Glutamatergic neuron (in vitro differentiated cells): ENCODE measurements around the gene ZDHHC8. TPM values are rescaled to one million over a fixed set of nuclear protein-coding genes. Genes with fewer than 3 reads are reported as not detected.
A peak's percentile ranks its signal among the peaks of the same experiment; 100 is the strongest.

ENCODE experiments used
- DNase-seq: peaks from one replicate; pipeline ENCODE4 v3.0.0; 2022
- H3K27ac Mint-ChIP-seq: one replicate; pipeline ENCODE4 v1.8.0; 2020; ENCODE audit warnings: mild to moderate bottlenecking, mixed read lengths, inconsistent platforms; ENCODE audit not compliant: unreplicated experiment
- H3K27me3 Mint-ChIP-seq: one replicate; pipeline ENCODE4 v1.8.0; 2020; ENCODE audit warnings: mild to moderate bottlenecking, moderate library complexity, mixed read lengths, inconsistent platforms; ENCODE audit not compliant: unreplicated experiment
- H3K36me3 Mint-ChIP-seq: one replicate; pipeline ENCODE4 v1.8.0; 2020; ENCODE audit warnings: mild to moderate bottlenecking, mixed read lengths, inconsistent platforms; ENCODE audit not compliant: unreplicated experiment
- H3K4me1 Mint-ChIP-seq: one replicate; pipeline ENCODE4 v1.8.0; 2020; ENCODE audit warnings: mild to moderate bottlenecking, low read depth, mixed read lengths, inconsistent platforms; ENCODE audit not compliant: unreplicated experiment
- H3K4me3 Mint-ChIP-seq: one replicate; pipeline ENCODE4 v1.8.0; 2020; ENCODE audit warnings: mild to moderate bottlenecking, mixed read lengths, inconsistent platforms; ENCODE audit not compliant: unreplicated experiment
- H3K9me3 Mint-ChIP-seq: one replicate; pipeline ENCODE4 v1.8.0; 2020; ENCODE audit warnings: mild to moderate bottlenecking, moderate library complexity, mixed read lengths, inconsistent platforms; ENCODE audit not compliant: unreplicated experiment
- CTCF ChIP-seq: fragments of 200-600 bp; sonication (generic); IDR thresholded peaks from one replicate; pipeline ENCODE4 v1.5.0; 2021; ENCODE audit not compliant: partially characterized antibody, unreplicated experiment
- total RNA-seq: library from RNA; stranded (reverse); fragmentation: NEBNext Ultra II Directional; extraction: Animal tissue kit (Norgen Biotek cat#: 25700); gene quantifications from one replicate; pipeline ENCODE4 v1.2.1, GENCODE V29; 2021; ENCODE audit not compliant: unreplicated experiment

ZDHHC8 gene
- total RNA-seq, 1 donor from 2014 or later, result 119 TPM

- no peaks in the 10 kb centered on the region for H3K36me3 Mint-ChIP-seq
- H3K27me3 Mint-ChIP-seq, result peaks cover 12% of the 10 kb centered on the region
- H3K4me1 Mint-ChIP-seq, result peaks cover 4% of the 10 kb centered on the region
- H3K4me3 Mint-ChIP-seq, result peak overlapping the region; percentile 91
- peak; percentile 34 for DNase-seq
- peaks cover 5% of the 10 kb centered on the region for H3K9me3 Mint-ChIP-seq
- no peak for TF ChIP-seq CTCF
- H3K27ac Mint-ChIP-seq, result peak overlapping the region; percentile 81
Measured at GRCh38 chr22:20117633-20118299, 13.8 kb upstream of the ZDHHC8 start.

- Mint-ChIP-seq H3K27ac (peak overlapping the region; percentile 81), H3K4me3 (peak overlapping the region; percentile 91), H3K36me3 (no peaks in the 10 kb centered on the region), H3K9me3 (peaks cover 5% of the 10 kb centered on the region), H3K27me3 (peaks cover 12% of the 10 kb centered on the region), H3K4me1 (peaks cover 4% of the 10 kb centered on the region)
- TF ChIP-seq CTCF, result no peak
- DNase-seq, result peak; percentile 10
Measured at GRCh38 chr22:20118300-20119020, 13.1 kb upstream of the ZDHHC8 start.

- no peaks in the 10 kb centered on the region for H3K36me3 Mint-ChIP-seq
- peaks cover 6% of the 10 kb centered on the region for H3K4me1 Mint-ChIP-seq
Measured at GRCh38 chr22:20121856-20122415, 9.7 kb upstream of the ZDHHC8 start.

DNA sequence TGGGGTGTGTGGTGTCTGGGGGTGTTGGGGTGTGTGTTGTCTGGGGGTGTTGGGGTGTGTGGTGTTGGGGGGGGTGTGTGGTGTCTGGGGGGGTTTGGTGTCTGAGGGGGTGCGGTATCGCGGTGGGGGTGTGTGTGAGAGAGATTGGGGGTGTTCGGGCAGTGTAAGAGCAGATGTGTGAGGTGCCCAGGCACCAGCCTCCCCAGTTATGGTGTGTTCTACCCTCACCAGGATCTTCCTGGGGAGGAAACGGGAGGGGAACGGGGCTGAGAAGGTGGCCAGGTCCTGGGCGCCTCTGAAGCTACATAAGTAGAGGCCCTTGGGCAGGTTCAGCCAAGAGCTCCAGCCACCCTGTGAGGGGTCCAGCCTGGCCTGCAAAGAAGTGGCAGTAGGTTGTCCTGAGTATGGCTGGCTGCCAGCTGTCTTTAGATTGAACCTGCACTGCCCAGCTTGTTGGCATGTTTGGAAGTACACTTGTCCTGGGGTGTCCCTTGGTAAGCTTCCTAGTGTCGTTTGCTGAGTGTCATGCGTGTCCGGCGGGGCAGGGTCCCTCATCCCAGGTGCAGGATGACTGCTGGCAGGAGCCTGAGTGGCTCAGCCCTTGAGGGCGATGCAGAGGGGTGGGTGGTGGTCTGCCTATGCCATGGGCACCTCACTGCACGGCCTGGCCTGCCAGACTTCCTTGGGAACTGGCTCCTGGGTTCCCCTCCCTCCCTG, 8.1 kb upstream of the ZDHHC8 start:
- Mint-ChIP-seq H3K27me3 (no peaks in the 10 kb centered on the region), H3K36me3 (no peaks in the 10 kb centered on the region), H3K27ac (no peak overlapping the region), H3K4me3 (no peak overlapping the region), H3K4me1 (peaks cover 5% of the 10 kb centered on the region), H3K9me3 (peaks cover 7% of the 10 kb centered on the region)
- no peak for DNase-seq
- no peak for TF ChIP-seq CTCF

More at GRCh38 chr22:20121856-20122415, 9.7 kb upstream of the ZDHHC8 start:
- TF ChIP-seq CTCF, result no peak
- DNase-seq, result no peak
- H3K27me3 Mint-ChIP-seq, result peaks cover 5% of the 10 kb centered on the region
- no peak overlapping the region for H3K27ac Mint-ChIP-seq
- peaks cover 8% of the 10 kb centered on the region for H3K9me3 Mint-ChIP-seq
- H3K4me3 Mint-ChIP-seq, result no peak overlapping the region
